ENCODE data around the gene MPPE1. TPM values are rescaled to one million over a fixed set of nuclear protein-coding genes. Genes with fewer than 3 reads are reported as not detected.

Gene MPPE1, protein sequence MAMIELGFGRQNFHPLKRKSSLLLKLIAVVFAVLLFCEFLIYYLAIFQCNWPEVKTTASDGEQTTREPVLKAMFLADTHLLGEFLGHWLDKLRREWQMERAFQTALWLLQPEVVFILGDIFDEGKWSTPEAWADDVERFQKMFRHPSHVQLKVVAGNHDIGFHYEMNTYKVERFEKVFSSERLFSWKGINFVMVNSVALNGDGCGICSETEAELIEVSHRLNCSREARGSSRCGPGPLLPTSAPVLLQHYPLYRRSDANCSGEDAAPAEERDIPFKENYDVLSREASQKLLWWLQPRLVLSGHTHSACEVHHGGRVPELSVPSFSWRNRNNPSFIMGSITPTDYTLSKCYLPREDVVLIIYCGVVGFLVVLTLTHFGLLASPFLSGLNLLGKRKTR
- total RNA-seq = 23.5 TPM

GRCh38 chr18:11908182-11909060 lies at the start of gene MPPE1:
Gene MPPE1, minus strand, starts transcription at chr18:11908317. Its CDS starts 11,053 bp downstream, at chr18:11897264.

DNA sequence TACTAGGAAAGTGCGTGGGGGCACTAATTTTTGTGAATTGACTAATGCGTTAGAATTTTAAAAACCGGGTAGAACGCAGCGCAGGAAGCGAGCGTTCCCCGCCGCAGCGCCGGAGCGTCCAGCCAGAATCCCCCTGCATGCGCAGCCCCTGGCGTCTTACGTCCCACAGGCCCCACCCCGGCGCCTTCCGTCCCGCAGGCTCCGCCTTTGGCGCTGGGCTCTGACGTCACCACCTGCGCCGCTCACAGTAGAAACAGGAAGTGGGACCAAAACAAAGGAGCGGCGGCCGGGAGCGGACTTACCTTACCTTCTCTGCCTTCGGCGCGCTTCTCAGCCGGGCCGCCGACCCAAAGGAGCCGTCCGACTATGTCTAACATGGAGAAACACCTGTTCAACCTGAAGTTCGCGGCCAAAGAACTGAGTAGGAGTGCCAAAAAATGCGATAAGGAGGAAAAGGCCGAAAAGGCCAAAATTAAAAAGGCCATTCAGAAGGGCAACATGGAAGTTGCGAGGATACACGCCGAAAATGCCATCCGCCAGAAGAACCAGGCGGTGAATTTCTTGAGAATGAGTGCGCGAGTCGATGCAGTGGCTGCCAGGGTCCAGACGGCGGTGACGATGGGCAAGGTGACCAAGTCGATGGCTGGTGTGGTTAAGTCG lies 56.8 kb downstream of the MPPE1 start, which contains the start of gene CHMP1B:
TSS of gene CHMP1B (plus strand) at position 268 of the 660 bp plus-strand sequence. CDS start at position 367, 99 bp downstream.

Other genes with a start within 250 kb of the MPPE1 start
- 122 TPM for gene GNAL, start 219.1 kb downstream of the MPPE1 start, total RNA-seq
- gene CHMP1B, start 56.9 kb downstream of the MPPE1 start, total RNA-seq = 49.8 TPM
- 3.5 TPM for gene IMPA2, start 73.2 kb upstream of the MPPE1 start, total RNA-seq
- 0.23 TPM for gene ANKRD62, start 185.5 kb upstream of the MPPE1 start, total RNA-seq